ENCODE measurements around the gene SLC16A5. TPM values are rescaled to one million over a fixed set of nuclear protein-coding genes. Genes with fewer than 3 reads are reported as not detected.

Gene SLC16A5
- total and polyA plus RNA-seq, 3 experiments from 2014 or later: 0.82 to 1.9 (median 1.3) TPM

DNA sequence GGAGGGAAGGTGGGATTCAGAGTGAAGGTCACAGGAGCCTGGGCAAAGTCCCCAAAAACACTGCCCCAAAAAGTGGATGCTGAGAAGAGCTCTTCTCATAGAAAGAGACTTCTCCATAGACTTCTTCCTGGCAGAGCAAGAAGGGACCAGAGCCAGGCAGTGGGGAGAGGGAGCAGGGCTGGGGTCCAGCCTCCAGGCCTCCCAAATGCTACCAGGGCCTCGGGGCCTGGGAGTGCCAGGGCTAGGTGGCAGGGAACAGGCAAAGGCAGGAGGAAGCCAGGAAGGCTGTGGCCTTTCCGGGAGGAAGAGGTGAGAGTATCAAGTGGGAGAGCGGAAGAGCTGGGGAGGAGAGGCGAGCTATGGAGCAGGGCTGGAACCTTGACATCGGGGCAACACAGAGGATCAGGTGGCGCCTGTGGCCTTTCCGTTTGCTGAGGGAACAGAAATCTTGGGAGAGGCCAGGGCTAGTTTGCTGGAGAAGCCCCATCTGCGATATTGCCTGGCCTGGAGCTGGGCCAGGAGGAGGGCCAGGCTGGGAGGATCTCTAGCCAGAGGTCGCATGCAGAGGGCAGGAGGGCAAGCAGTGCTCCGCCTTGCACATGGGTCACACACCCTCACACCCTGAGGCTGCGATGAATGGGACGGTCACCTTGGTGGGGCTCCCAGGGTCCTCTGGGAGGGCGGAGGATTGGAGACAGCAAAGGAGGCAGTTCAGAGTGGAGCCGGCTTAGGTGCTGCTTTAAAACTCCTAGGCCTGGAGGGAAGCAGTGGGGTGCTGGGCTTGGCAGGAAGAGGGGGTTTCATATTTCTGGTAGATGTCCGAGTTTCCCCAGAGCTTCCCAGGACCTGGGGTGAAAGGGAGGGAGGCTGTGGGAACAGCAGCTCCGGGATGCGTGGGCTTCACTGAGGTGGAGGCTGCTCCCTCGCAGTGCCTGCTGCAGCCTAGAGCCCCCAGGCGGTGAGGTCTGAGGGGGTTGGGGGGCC is 3.4 kb downstream of the SLC16A5 start:
- H3K4me3 ChIP-seq (ENCODE audit: low read length): no peak overlapping the region
- ChIA-PET POLR2A (no interaction called here), CTCF (interaction anchor here (1.2 kb wide), 1 partner anchor 23 kb away, joined by 6 read pairs; no protein-coding TSS in a partner anchor)
- H3K27ac ChIP-seq (ENCODE audit: low read depth, low read length): no peak overlapping the region
- H3K9me3 ChIP-seq (ENCODE audit: low read length): no peaks in the 10 kb centered on the region
- no peaks in the 10 kb centered on the region for H3K27me3 ChIP-seq (ENCODE audit: insufficient read depth, low read length, poor library complexity, severe bottlenecking)
- Mint-ChIP-seq H3K4me3 (peak overlapping the region in 1 of 7 donors; percentile 32), H3K9me3 (no peaks in the 10 kb centered on the region), H3K4me1 (peaks cover 16 to 26% (median 24%) of the 10 kb centered on the region in 3 donors), H3K27me3 (no peaks in the 10 kb centered on the region), H3K27ac (peak overlapping the region in 2 of 8 donors; percentile 43 to 66), H3K36me3 (peaks cover 0 to 2% (median 0%) of the 10 kb centered on the region in 3 donors)
- peaks cover 24% of the 10 kb centered on the region for H3K4me1 ChIP-seq (ENCODE audit: insufficient read depth, low read length)
- H3K36me3 ChIP-seq (ENCODE audit: insufficient read depth, low read length): no peaks in the 10 kb centered on the region
- no peak for DNase-seq

DNA sequence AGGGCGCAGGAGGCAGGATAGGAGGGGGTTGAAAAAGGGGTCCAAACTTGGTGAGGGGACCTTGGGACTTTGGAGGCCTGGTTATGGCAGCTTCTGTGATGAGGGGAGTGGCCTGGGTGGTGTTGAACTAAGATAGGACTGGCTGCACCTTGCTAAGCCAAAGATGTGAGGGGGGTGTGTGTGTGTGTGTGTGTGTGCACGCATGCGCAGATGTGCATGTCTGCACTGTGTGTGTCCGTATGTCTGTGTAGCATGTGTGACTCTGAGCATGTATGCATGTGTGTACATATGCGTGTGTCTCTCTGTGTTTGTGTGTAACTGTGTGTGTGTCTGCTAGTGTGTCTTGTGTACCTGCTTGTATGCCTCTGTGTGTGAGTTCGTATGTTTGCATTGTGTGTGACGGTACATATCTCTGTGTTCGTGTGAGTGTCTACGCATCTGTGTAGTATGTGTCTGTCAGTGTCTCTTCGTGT is 4.1 kb downstream of the SLC16A5 start:
- H3K27ac Mint-ChIP-seq: peak overlapping the region in 1 of 8 donors; percentile 66
- POLR2A ChIA-PET: no interaction called here
- no peak for DNase-seq
- H3K4me1 Mint-ChIP-seq: peaks cover 11 to 23% (median 19%) of the 10 kb centered on the region in 3 donors
- H3K9me3 Mint-ChIP-seq: no peaks in the 10 kb centered on the region
- CTCF ChIA-PET: no interaction called here
- H3K27ac ChIP-seq (ENCODE audit: low read depth, low read length): no peak overlapping the region
- H3K36me3 Mint-ChIP-seq: peaks cover 0 to 2% (median 0%) of the 10 kb centered on the region in 3 donors
- no peaks in the 10 kb centered on the region for H3K9me3 ChIP-seq (ENCODE audit: low read length)
- no peak overlapping the region for H3K4me3 ChIP-seq (ENCODE audit: low read length)
- no peaks in the 10 kb centered on the region for H3K36me3 ChIP-seq (ENCODE audit: insufficient read depth, low read length)
- H3K4me3 Mint-ChIP-seq: peak overlapping the region in 1 of 7 donors; percentile 71
- peaks cover 24% of the 10 kb centered on the region for H3K4me1 ChIP-seq (ENCODE audit: insufficient read depth, low read length)
- no peaks in the 10 kb centered on the region for H3K27me3 Mint-ChIP-seq
- H3K27me3 ChIP-seq (ENCODE audit: insufficient read depth, low read length, poor library complexity, severe bottlenecking): no peaks in the 10 kb centered on the region

- no peak for DNase-seq
- Mint-ChIP-seq H3K36me3 (peaks cover 0 to 2% (median 0%) of the 10 kb centered on the region in 3 donors), H3K27me3 (no peaks in the 10 kb centered on the region), H3K27ac (no peak overlapping the region), H3K9me3 (no peaks in the 10 kb centered on the region), H3K4me3 (no peak overlapping the region), H3K4me1 (peaks cover 6 to 18% (median 10%) of the 10 kb centered on the region in 3 donors)
- Histone ChIP-seq H3K27me3 (ENCODE audit: insufficient read depth, low read length, poor library complexity, severe bottlenecking) (no peaks in the 10 kb centered on the region), H3K4me1 (ENCODE audit: insufficient read depth, low read length) (peaks cover 12% of the 10 kb centered on the region), H3K36me3 (ENCODE audit: insufficient read depth, low read length) (no peaks in the 10 kb centered on the region), H3K4me3 (ENCODE audit: low read length) (no peak overlapping the region), H3K27ac (ENCODE audit: low read depth, low read length) (no peak overlapping the region), H3K9me3 (ENCODE audit: low read length) (no peaks in the 10 kb centered on the region)
- POLR2A ChIA-PET: no interaction called here
- CTCF ChIA-PET: interaction anchor here (1.2 kb wide), 1 partner anchor 20 kb away, joined by 4 read pairs; no protein-coding TSS in a partner anchor
These were observed 5.9 kb downstream of the SLC16A5 start for GRCh38 chr17:75093548-75094158.

GRCh38 chr17:75094871-75095399 is 7.2 kb downstream of the SLC16A5 start:
- POLR2A ChIA-PET: no interaction called here
- H3K27ac ChIP-seq (ENCODE audit: low read depth, low read length): no peak overlapping the region
- H3K4me1 ChIP-seq (ENCODE audit: insufficient read depth, low read length): no peaks in the 10 kb centered on the region
- H3K36me3 ChIP-seq (ENCODE audit: insufficient read depth, low read length): no peaks in the 10 kb centered on the region
- peaks cover 0 to 2% (median 0%) of the 10 kb centered on the region in 3 donors for H3K36me3 Mint-ChIP-seq
- no peak overlapping the region for H3K4me3 Mint-ChIP-seq
- no peaks in the 10 kb centered on the region for H3K27me3 Mint-ChIP-seq
- peaks cover 0 to 6% (median 4%) of the 10 kb centered on the region in 3 donors for H3K4me1 Mint-ChIP-seq
- CTCF ChIA-PET: interaction anchor here (1.2 kb wide), 2 partner anchors 19 to 20 kb away, joined by 4 read pairs; no protein-coding TSS in a partner anchor
- no peaks in the 10 kb centered on the region for H3K27me3 ChIP-seq (ENCODE audit: insufficient read depth, low read length, poor library complexity, severe bottlenecking)
- no peaks in the 10 kb centered on the region for H3K9me3 ChIP-seq (ENCODE audit: low read length)
- H3K4me3 ChIP-seq (ENCODE audit: low read length): no peak overlapping the region
- no peaks in the 10 kb centered on the region for H3K9me3 Mint-ChIP-seq
- no peak overlapping the region for H3K27ac Mint-ChIP-seq
- DNase-seq: no peak

GRCh38 chr17:75096082-75096625 is 8.4 kb downstream of the SLC16A5 start:
- CTCF ChIA-PET: interaction anchor here (1.2 kb wide), 1 partner anchor 19 kb away, joined by 4 read pairs; no protein-coding TSS in a partner anchor
- Histone ChIP-seq H3K4me1 (ENCODE audit: insufficient read depth, low read length) (no peaks in the 10 kb centered on the region), H3K4me3 (ENCODE audit: low read length) (no peak overlapping the region), H3K27me3 (ENCODE audit: insufficient read depth, low read length, poor library complexity, severe bottlenecking) (no peaks in the 10 kb centered on the region), H3K27ac (ENCODE audit: low read depth, low read length) (peak overlapping the region; percentile 16), H3K9me3 (ENCODE audit: low read length) (no peaks in the 10 kb centered on the region), H3K36me3 (ENCODE audit: insufficient read depth, low read length) (no peaks in the 10 kb centered on the region)
- H3K9me3 Mint-ChIP-seq: no peaks in the 10 kb centered on the region
- H3K4me3 Mint-ChIP-seq: no peak overlapping the region
- DNase-seq: no peak
- H3K27ac Mint-ChIP-seq: no peak overlapping the region
- H3K27me3 Mint-ChIP-seq: no peaks in the 10 kb centered on the region
- H3K4me1 Mint-ChIP-seq: peaks cover 0 to 5% (median 4%) of the 10 kb centered on the region in 3 donors
- POLR2A ChIA-PET: interaction anchor here (0.7 kb wide), 1 partner anchor 124 kb away, joined by 3 read pairs; no protein-coding TSS in a partner anchor
- peaks cover 0 to 2% (median 2%) of the 10 kb centered on the region in 3 donors for H3K36me3 Mint-ChIP-seq

- CTCF ChIA-PET: no interaction called here
- Mint-ChIP-seq H3K4me3 (no peak overlapping the region), H3K27me3 (no peaks in the 10 kb centered on the region), H3K36me3 (peaks cover 0 to 2% (median 0%) of the 10 kb centered on the region in 3 donors), H3K9me3 (no peaks in the 10 kb centered on the region), H3K27ac (peak overlapping the region in 1 of 8 donors; percentile 51), H3K4me1 (no peaks in the 10 kb centered on the region)
- no peak for DNase-seq
- Histone ChIP-seq H3K4me3 (ENCODE audit: low read length) (no peak overlapping the region), H3K36me3 (ENCODE audit: insufficient read depth, low read length) (no peaks in the 10 kb centered on the region), H3K4me1 (ENCODE audit: insufficient read depth, low read length) (no peaks in the 10 kb centered on the region), H3K27ac (ENCODE audit: low read depth, low read length) (no peak overlapping the region), H3K27me3 (ENCODE audit: insufficient read depth, low read length, poor library complexity, severe bottlenecking) (no peaks in the 10 kb centered on the region), H3K9me3 (ENCODE audit: low read length) (no peaks in the 10 kb centered on the region)
- POLR2A ChIA-PET: no interaction called here
These were observed 10.1 kb downstream of the SLC16A5 start for GRCh38 chr17:75097865-75098264.

DNA sequence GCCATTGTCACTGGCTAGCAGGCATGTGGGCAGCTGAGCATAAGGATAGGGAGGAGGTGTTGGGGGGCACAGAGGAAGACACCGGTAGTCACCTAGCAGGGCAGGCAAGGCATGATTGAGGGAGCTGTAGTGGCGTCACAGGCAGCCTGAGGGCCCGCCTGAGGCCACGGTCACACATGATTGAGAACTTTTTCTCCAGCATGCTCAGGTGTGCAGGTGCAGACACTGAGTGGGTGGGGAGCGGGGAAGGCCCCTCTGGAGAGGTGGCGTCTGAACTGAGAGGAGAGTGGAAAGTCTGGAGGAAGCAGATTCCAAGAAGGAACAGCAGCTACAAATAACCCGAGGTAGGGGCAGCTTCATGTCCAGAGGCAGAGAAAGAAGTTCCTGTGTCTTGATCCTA is 11.1 kb downstream of the SLC16A5 start:
- H3K27ac Mint-ChIP-seq: peak overlapping the region in 1 of 8 donors; percentile 89
- no peaks in the 10 kb centered on the region for H3K27me3 Mint-ChIP-seq
- no peaks in the 10 kb centered on the region for H3K4me1 Mint-ChIP-seq
- peaks cover 0 to 2% (median 0%) of the 10 kb centered on the region in 3 donors for H3K36me3 Mint-ChIP-seq
- Histone ChIP-seq H3K4me3 (ENCODE audit: low read length) (no peak overlapping the region), H3K27me3 (ENCODE audit: insufficient read depth, low read length, poor library complexity, severe bottlenecking) (no peaks in the 10 kb centered on the region), H3K9me3 (ENCODE audit: low read length) (no peaks in the 10 kb centered on the region), H3K27ac (ENCODE audit: low read depth, low read length) (no peak overlapping the region), H3K4me1 (ENCODE audit: insufficient read depth, low read length) (no peaks in the 10 kb centered on the region), H3K36me3 (ENCODE audit: insufficient read depth, low read length) (no peaks in the 10 kb centered on the region)
- H3K4me3 Mint-ChIP-seq: no peak overlapping the region
- no peaks in the 10 kb centered on the region for H3K9me3 Mint-ChIP-seq
- ChIA-PET CTCF (no interaction called here), POLR2A (no interaction called here)
- no peak for DNase-seq
